ENCODE results near the gene FOXL2NB.

The FOXL2NB gene

DNA sequence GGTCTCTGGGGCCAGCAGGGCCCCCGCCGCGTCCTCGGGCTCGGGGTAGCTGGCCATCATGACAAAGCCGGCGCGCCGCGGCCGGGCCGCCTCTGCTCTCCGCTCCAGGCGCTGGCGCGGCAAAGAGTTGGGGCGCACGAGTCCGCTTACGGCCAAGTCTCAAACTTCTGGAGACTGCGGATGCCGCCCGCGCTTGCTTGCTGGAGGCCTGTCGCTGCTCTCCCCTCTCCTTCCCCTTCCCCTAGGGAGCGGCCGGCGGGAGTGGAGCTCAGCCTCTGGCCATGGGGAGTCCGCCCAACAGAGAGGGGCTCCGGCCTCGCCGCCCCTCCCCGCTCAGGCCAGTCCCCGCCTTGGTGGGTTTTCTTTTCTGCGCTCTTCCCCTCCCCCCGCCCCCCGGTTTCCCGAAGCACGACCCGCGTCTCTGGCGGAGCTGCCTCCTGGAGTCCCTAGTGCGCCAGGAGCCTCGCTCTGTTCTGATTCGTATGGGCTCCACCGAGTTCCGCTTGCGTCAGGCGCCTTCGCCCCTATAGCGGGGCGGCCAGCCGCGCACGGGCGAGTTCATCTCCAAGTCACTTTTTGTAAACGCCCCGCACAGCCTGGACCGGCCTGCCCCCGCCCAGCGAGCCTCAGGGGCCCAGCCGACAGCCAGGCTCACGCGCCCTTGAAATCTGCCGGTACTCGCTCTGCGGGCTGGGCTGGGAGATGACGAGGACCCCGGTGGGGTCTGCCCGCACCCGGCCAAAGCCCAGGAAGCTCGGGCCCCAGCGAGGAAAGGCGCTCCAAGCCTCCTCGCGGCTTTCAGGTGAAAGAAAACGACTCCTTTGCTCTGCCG, at the start of gene FOXL2NB, which contains the start of gene FOXL2:
TSS of gene FOXL2NB (plus strand) at position 555 of the 832 bp plus-strand sequence. CDS start at position 703, 148 bp downstream.
TSS of gene FOXL2 (minus strand) at position 475 of the 832 bp plus-strand sequence. CDS start at position 60, 415 bp downstream.
- Histone ChIP-seq H3K4me3 (ENCODE audit: low read length) (peak within 1 kb of the TSS; percentile 51), H3K27ac (ENCODE audit: low read depth, low read length) (no peak within 1 kb of the TSS), H3K27me3 (ENCODE audit: control insufficient read depth, insufficient read depth, low read length) (peaks cover 52% of the 10 kb centered on the region), H3K9ac (ENCODE audit: low read length) (no peak within 1 kb of the TSS), H3K4me1 (ENCODE audit: control insufficient read depth, insufficient read depth, low read length) (peaks cover 3% of the 10 kb centered on the region), H3K36me3 (ENCODE audit: control insufficient read depth, insufficient read depth, low read length) (no peaks in the 10 kb centered on the region)

- H3K9ac ChIP-seq (ENCODE audit: low read length), result no peak overlapping the region
- no peak overlapping the region for H3K27ac ChIP-seq (ENCODE audit: low read depth, low read length)
- no peak overlapping the region for H3K4me3 ChIP-seq (ENCODE audit: low read length)
- no peaks in the 10 kb centered on the region for H3K4me1 ChIP-seq (ENCODE audit: control insufficient read depth, insufficient read depth, low read length)
- H3K36me3 ChIP-seq (ENCODE audit: control insufficient read depth, insufficient read depth, low read length), result no peaks in the 10 kb centered on the region
- H3K27me3 ChIP-seq (ENCODE audit: control insufficient read depth, insufficient read depth, low read length), result no peaks in the 10 kb centered on the region
Measured at GRCh38 chr3:138898301-138898700, 48.7 kb upstream of the FOXL2NB start.

DNA sequence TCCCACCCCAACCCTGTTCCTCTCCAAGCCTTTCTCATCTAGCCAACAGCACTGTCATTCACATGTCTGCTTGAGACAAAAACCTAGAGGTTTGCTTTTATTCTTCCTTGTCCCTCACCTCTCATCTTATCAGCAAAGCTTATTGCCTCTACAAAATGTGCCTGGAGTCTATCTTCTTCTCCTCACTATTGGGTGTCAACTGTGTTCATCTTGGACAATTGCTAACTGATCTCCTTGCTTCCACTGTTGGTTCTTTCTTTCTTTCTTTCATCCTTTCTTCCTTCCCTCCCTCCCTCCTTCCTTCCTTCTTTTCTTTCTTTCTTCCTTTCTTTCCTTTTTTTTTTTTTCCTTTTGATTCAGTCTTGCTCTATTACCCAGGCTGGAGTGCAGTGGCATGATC, 48.3 kb upstream of the FOXL2NB start:
- no peak overlapping the region for H3K27ac ChIP-seq (ENCODE audit: low read depth, low read length)
- no peaks in the 10 kb centered on the region for H3K36me3 ChIP-seq (ENCODE audit: control insufficient read depth, insufficient read depth, low read length)
- H3K4me1 ChIP-seq (ENCODE audit: control insufficient read depth, insufficient read depth, low read length), result no peaks in the 10 kb centered on the region
- no peak overlapping the region for H3K9ac ChIP-seq (ENCODE audit: low read length)
- no peak overlapping the region for H3K4me3 ChIP-seq (ENCODE audit: low read length)
- H3K27me3 ChIP-seq (ENCODE audit: control insufficient read depth, insufficient read depth, low read length), result no peaks in the 10 kb centered on the region

- Histone ChIP-seq H3K36me3 (ENCODE audit: control insufficient read depth, insufficient read depth, low read length) (no peaks in the 10 kb centered on the region), H3K9ac (ENCODE audit: low read length) (no peak overlapping the region), H3K4me1 (ENCODE audit: control insufficient read depth, insufficient read depth, low read length) (no peaks in the 10 kb centered on the region), H3K4me3 (ENCODE audit: low read length) (no peak overlapping the region), H3K27ac (ENCODE audit: low read depth, low read length) (no peak overlapping the region), H3K27me3 (ENCODE audit: control insufficient read depth, insufficient read depth, low read length) (no peaks in the 10 kb centered on the region)
Measured at GRCh38 chr3:138899351-138899991, 47.5 kb upstream of the FOXL2NB start.

DNA sequence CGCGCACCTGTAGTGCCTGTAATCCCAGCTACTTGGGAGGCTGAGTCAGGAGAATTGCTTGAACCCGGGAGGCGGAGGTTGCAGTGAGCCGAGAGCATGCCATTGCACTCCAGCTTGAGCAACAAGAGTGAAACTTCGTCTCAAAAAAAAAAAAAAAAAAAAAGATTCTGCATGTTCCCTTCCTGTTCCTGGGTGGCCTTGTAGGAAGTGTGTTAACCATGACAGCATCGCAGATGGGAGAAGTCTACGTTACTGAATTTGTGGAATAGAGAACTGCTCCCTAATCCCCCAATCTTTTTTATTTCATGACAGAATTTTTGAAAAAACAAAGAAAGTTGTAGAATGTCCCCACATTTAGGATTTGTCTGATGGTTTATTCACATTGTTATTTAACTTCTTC, 45.5 kb upstream of the FOXL2NB start:
- no peak overlapping the region for H3K27ac ChIP-seq (ENCODE audit: low read depth, low read length)
- H3K36me3 ChIP-seq (ENCODE audit: control insufficient read depth, insufficient read depth, low read length), result no peaks in the 10 kb centered on the region

DNA sequence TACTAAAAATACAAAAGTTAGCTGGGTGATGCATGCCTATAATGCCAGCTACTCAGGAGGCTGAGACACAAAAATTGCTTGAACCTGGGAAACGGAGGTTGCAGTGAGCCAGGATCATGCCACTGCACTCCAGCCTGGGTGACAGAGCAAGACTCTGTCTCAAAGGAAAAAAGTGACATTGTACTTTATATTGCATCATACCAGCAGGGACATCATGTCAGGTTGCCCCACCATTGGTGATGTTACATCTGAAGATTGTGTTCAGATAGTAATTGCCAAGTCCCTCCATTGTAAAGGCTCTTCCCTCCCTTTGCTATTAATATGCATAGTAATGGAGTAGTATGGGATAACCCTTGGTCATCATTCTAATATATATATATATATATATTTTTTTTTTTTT, 44.8 kb upstream of the FOXL2NB start:
- Histone ChIP-seq H3K27me3 (ENCODE audit: control insufficient read depth, insufficient read depth, low read length) (no peaks in the 10 kb centered on the region), H3K36me3 (ENCODE audit: control insufficient read depth, insufficient read depth, low read length) (no peaks in the 10 kb centered on the region), H3K4me1 (ENCODE audit: control insufficient read depth, insufficient read depth, low read length) (no peaks in the 10 kb centered on the region), H3K9ac (ENCODE audit: low read length) (no peak overlapping the region), H3K4me3 (ENCODE audit: low read length) (no peak overlapping the region), H3K27ac (ENCODE audit: low read depth, low read length) (no peak overlapping the region)

More for the DNA sequence above, 45.5 kb upstream of the FOXL2NB start:
- Histone ChIP-seq H3K4me1 (ENCODE audit: control insufficient read depth, insufficient read depth, low read length) (no peaks in the 10 kb centered on the region), H3K9ac (ENCODE audit: low read length) (no peak overlapping the region), H3K27me3 (ENCODE audit: control insufficient read depth, insufficient read depth, low read length) (no peaks in the 10 kb centered on the region), H3K4me3 (ENCODE audit: low read length) (no peak overlapping the region)

DNA sequence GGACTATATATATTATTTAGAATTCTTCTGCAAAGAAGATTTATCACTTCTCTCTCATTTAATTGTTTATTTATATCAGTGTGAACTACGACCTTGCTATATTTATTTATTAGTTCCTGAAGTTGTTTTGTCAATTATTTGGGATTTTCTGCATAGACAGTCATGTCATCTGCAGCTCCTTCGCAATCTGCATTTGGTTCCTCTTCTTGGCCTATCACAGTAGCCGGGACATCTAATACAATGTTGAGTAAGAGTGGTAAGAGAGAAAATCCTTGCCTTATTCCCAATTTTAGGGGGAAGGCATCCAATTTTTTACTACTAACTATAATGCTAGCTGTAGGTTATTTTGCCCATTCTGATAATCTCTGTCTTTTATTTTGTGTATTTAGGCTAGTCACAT, 39.5 kb upstream of the FOXL2NB start:
- Histone ChIP-seq H3K4me3 (ENCODE audit: low read length) (no peak overlapping the region), H3K4me1 (ENCODE audit: control insufficient read depth, insufficient read depth, low read length) (no peaks in the 10 kb centered on the region), H3K36me3 (ENCODE audit: control insufficient read depth, insufficient read depth, low read length) (no peaks in the 10 kb centered on the region), H3K9ac (ENCODE audit: low read length) (no peak overlapping the region), H3K27ac (ENCODE audit: low read depth, low read length) (no peak overlapping the region), H3K27me3 (ENCODE audit: control insufficient read depth, insufficient read depth, low read length) (no peaks in the 10 kb centered on the region)

DNA sequence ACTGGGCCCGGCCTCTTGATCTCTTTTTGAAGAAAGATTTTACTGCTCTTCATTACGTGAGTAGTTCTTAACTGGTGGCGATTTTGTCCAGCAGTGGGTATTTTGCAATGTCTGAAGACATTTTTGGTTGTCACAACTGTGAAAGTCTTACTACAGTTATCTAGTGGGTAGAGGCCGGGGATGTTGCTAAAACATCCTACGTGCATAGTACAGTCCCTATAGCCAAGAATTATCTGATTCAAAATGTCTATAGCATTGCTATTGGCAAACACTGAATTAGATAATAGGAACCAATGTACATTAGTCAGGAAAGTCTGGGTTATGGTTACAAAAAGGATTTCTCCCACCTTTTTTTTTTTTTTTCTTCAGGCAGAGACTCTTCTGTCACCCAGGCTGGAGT, 38.2 kb upstream of the FOXL2NB start:
- Histone ChIP-seq H3K36me3 (ENCODE audit: control insufficient read depth, insufficient read depth, low read length) (no peaks in the 10 kb centered on the region), H3K9ac (ENCODE audit: low read length) (no peak overlapping the region), H3K27ac (ENCODE audit: low read depth, low read length) (no peak overlapping the region), H3K27me3 (ENCODE audit: control insufficient read depth, insufficient read depth, low read length) (no peaks in the 10 kb centered on the region), H3K4me1 (ENCODE audit: control insufficient read depth, insufficient read depth, low read length) (no peaks in the 10 kb centered on the region), H3K4me3 (ENCODE audit: low read length) (no peak overlapping the region)

DNA sequence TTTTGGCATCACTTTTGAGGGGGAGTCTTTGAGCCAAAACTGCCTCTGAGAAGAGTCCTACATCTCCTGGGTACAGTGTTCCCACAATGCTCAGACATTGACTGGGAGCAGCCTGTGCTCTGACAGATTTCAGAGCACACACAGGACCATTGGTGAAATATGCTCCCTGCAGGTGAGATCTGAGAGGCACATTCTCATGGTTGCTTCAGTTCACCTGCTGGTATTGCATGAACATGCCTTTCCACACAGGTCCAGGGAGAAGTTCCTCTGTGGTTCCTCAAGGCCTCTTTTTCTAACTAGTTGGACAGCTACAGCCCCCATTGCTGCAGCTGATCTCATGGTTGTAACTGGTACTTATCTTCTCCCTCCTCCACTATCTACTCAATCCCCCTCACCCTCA, 37.1 kb upstream of the FOXL2NB start:
- no peaks in the 10 kb centered on the region for H3K36me3 ChIP-seq (ENCODE audit: control insufficient read depth, insufficient read depth, low read length)
- no peak overlapping the region for H3K9ac ChIP-seq (ENCODE audit: low read length)
- no peak overlapping the region for H3K27ac ChIP-seq (ENCODE audit: low read depth, low read length)
- no peaks in the 10 kb centered on the region for H3K4me1 ChIP-seq (ENCODE audit: control insufficient read depth, insufficient read depth, low read length)
- H3K27me3 ChIP-seq (ENCODE audit: control insufficient read depth, insufficient read depth, low read length), result no peaks in the 10 kb centered on the region
- H3K4me3 ChIP-seq (ENCODE audit: low read length), result no peak overlapping the region

DNA sequence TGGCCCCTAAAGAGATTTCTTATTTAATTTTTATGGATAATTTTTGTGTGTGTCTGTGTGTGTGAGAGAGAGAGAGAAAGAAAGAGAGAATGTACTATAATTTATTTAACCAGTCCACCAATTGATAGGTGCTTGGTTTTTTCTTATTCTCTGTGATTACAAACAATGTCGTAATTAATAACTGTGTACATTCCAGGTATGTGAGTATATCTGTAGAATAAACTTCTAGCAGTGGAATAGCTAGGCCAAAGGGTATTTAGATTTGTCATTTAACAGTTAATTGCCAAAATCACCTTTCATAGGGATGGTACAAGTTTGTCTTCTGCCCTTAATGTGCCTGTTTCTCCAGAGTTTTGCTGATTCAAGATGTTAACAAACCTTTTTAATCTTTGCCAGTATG, 35.4 kb upstream of the FOXL2NB start:
- Histone ChIP-seq H3K4me3 (ENCODE audit: low read length) (no peak overlapping the region), H3K36me3 (ENCODE audit: control insufficient read depth, insufficient read depth, low read length) (no peaks in the 10 kb centered on the region), H3K4me1 (ENCODE audit: control insufficient read depth, insufficient read depth, low read length) (peaks cover 2% of the 10 kb centered on the region), H3K27ac (ENCODE audit: low read depth, low read length) (no peak overlapping the region), H3K9ac (ENCODE audit: low read length) (no peak overlapping the region), H3K27me3 (ENCODE audit: control insufficient read depth, insufficient read depth, low read length) (no peaks in the 10 kb centered on the region)

- Histone ChIP-seq H3K4me1 (ENCODE audit: control insufficient read depth, insufficient read depth, low read length) (peaks cover 2% of the 10 kb centered on the region), H3K36me3 (ENCODE audit: control insufficient read depth, insufficient read depth, low read length) (no peaks in the 10 kb centered on the region), H3K9ac (ENCODE audit: low read length) (no peak overlapping the region), H3K27me3 (ENCODE audit: control insufficient read depth, insufficient read depth, low read length) (no peaks in the 10 kb centered on the region), H3K27ac (ENCODE audit: low read depth, low read length) (no peak overlapping the region), H3K4me3 (ENCODE audit: low read length) (no peak overlapping the region)
Measured at GRCh38 chr3:138912237-138912636, 34.8 kb upstream of the FOXL2NB start.

GRCh38 chr3:138913766-138914165, 33.3 kb upstream of the FOXL2NB start:
- Histone ChIP-seq H3K9ac (ENCODE audit: low read length) (no peak overlapping the region), H3K4me1 (ENCODE audit: control insufficient read depth, insufficient read depth, low read length) (peaks cover 2% of the 10 kb centered on the region), H3K4me3 (ENCODE audit: low read length) (no peak overlapping the region), H3K36me3 (ENCODE audit: control insufficient read depth, insufficient read depth, low read length) (no peaks in the 10 kb centered on the region), H3K27me3 (ENCODE audit: control insufficient read depth, insufficient read depth, low read length) (no peaks in the 10 kb centered on the region), H3K27ac (ENCODE audit: low read depth, low read length) (no peak overlapping the region)
